GM23338 (cell line): ENCODE results near the gene CALHM5. TPM values are rescaled to one million over a fixed set of nuclear protein-coding genes. Genes with fewer than 3 reads are reported as not detected.

Experiments
- ATAC-seq: fragments of 200-7000 bp; cut with Tn5 transposase; 3 replicates; pipeline ENCODE4 v1.9.1; 2020
- DNase-seq: peaks from one replicate; pipeline ENCODE4 v3.0.0-alpha.2; 2015; ENCODE audit warnings: low spot score
- H2AFZ ChIP-seq: fragments of 200-600 bp; sonication (generic); 2 replicates; pipeline ENCODE4 v1.8.0; 2016; ENCODE audit warnings: antibody characterized with exemption, mild to moderate bottlenecking, moderate library complexity
- H3F3A ChIP-seq: fragments of 200-600 bp; sonication (generic); replicated peaks from 2 replicates; pipeline ENCODE4 v1.8.0; 2017; ENCODE audit warnings: antibody characterized with exemption, mixed run types, low read depth
- H3K27ac ChIP-seq: fragments of 200-600 bp; sonication (generic); 2 replicates; pipeline ENCODE4 v1.6.1; 2016; ENCODE audit warnings: low read depth
- H3K27me3 ChIP-seq: fragments of 200-600 bp; sonication (generic); 2 replicates; pipeline ENCODE4 v1.8.0; 2016; ENCODE audit warnings: mild to moderate bottlenecking, mixed run types, moderate library complexity; ENCODE audit not compliant: insufficient read depth
- H3K36me3 ChIP-seq: fragments of 200-600 bp; sonication (generic); 2 replicates; pipeline ENCODE4 v1.8.0; 2016; ENCODE audit warnings: mild to moderate bottlenecking; ENCODE audit not compliant: insufficient read depth
- H3K4me1 ChIP-seq: fragments of 200-600 bp; sonication (generic); 2 replicates; pipeline ENCODE4 v1.8.0; 2016; ENCODE audit warnings: mild to moderate bottlenecking, moderate library complexity; ENCODE audit not compliant: insufficient read depth
- H3K4me2 ChIP-seq: fragments of 200-600 bp; sonication (generic); 2 replicates; pipeline ENCODE4 v1.7.1; 2017; ENCODE audit warnings: mixed run types
- H3K4me3 ChIP-seq: fragments of 200-600 bp; sonication (generic); 2 replicates; pipeline ENCODE4 v1.6.1; 2016; ENCODE audit warnings: mixed run types
- H3K79me2 ChIP-seq: fragments of 200-600 bp; sonication (generic); replicated peaks from 2 replicates; pipeline ENCODE4 v1.8.0; 2017; ENCODE audit warnings: mild to moderate bottlenecking; ENCODE audit not compliant: insufficient read depth
- H3K9me2 ChIP-seq: fragments of 200-600 bp; sonication (generic); 2 replicates; pipeline ENCODE4 v1.8.0; 2017; ENCODE audit not compliant: insufficient read depth
- H4K20me1 ChIP-seq: fragments of 200-600 bp; sonication (generic); replicated peaks from 2 replicates; pipeline ENCODE4 v1.8.0; 2017; ENCODE audit warnings: mild to moderate bottlenecking; ENCODE audit not compliant: insufficient read depth
- H3K27ac Mint-ChIP-seq: 2 replicates; pipeline ENCODE4 v1.8.0; 2020; ENCODE audit warnings: inconsistent platforms, mild to moderate bottlenecking, moderate library complexity, mixed read lengths
- H3K27me3 Mint-ChIP-seq: 3 replicates; pipeline ENCODE4 v1.8.0; 2022; ENCODE audit warnings: low read depth, mild to moderate bottlenecking, moderate library complexity, mixed read lengths, inconsistent platforms; ENCODE audit not compliant: insufficient read depth, poor library complexity
- H3K36me3 Mint-ChIP-seq: 3 replicates; pipeline ENCODE4 v1.8.0; 2021; ENCODE audit warnings: low read depth, mild to moderate bottlenecking, inconsistent platforms, moderate library complexity, mixed read lengths
- H3K4me1 Mint-ChIP-seq: 3 replicates; pipeline ENCODE4 v1.8.0; 2020; ENCODE audit warnings: mild to moderate bottlenecking, inconsistent platforms, mixed read lengths
- H3K4me3 Mint-ChIP-seq: 3 replicates; pipeline ENCODE4 v1.8.0; 2021; ENCODE audit warnings: moderate library complexity, mild to moderate bottlenecking, inconsistent platforms, mixed read lengths
- H3K9me3 Mint-ChIP-seq: 3 replicates; pipeline ENCODE4 v1.8.0; 2020; ENCODE audit warnings: moderate library complexity, mild to moderate bottlenecking, inconsistent platforms, mixed read lengths
- CREB1 ChIP-seq: fragments of 250-450 bp; sonication (Bioruptor Pico); IDR thresholded peaks from 2 replicates; pipeline ENCODE4 v1.5.0; 2020; ENCODE audit warnings: low read depth, mild to moderate bottlenecking, moderate library complexity
- CTCF ChIP-seq, 2 experiments: fragments of 200-600 bp in 1 of 2; sonication (generic) in 1 of 2; conservative IDR thresholded peaks; 2 replicates each; pipeline versions ENCODE4 v1.5.1 to v1.6.1; 2016 to 2017; ENCODE audit warnings: antibody characterized with exemption in 2 of 2, low read depth in 2 of 2, mild to moderate bottlenecking in 2 of 2, moderate library complexity in 1 of 2
- EZH2 ChIP-seq: fragments of 200-600 bp; sonication (generic); IDR thresholded peaks from one replicate; pipeline ENCODE4 v1.8.0; 2017; ENCODE audit warnings: antibody characterized with exemption, mild to moderate bottlenecking, low read depth; ENCODE audit not compliant: unreplicated experiment
- JUNB ChIP-seq: IDR thresholded peaks from one replicate; pipeline ENCODE4 v1.6.1; 2016; ENCODE audit warnings: antibody characterized with exemption; ENCODE audit not compliant: unreplicated experiment
- POLR2AphosphoS5 ChIP-seq: IDR thresholded peaks from 2 replicates; pipeline ENCODE4 v1.6.1; 2016; ENCODE audit warnings: antibody characterized with exemption, low read depth
- REST ChIP-seq: IDR thresholded peaks from one replicate; pipeline ENCODE4 v1.6.1; 2018; ENCODE audit warnings: antibody characterized with exemption; ENCODE audit not compliant: unreplicated experiment
- ZNF114 ChIP-seq: fragments of 250-450 bp; sonication (Bioruptor Pico); IDR thresholded peaks from 2 replicates; pipeline ENCODE4 v1.5.0; 2020; ENCODE audit warnings: mild to moderate bottlenecking, moderate library complexity
- ZNF462 ChIP-seq: fragments of 250-450 bp; sonication (Bioruptor Pico); IDR thresholded peaks from 2 replicates; pipeline ENCODE4 v1.5.0; 2020; ENCODE audit warnings: mild to moderate bottlenecking, moderate library complexity
- polyA plus RNA-seq: library from polyadenylated mRNA; unstranded; fragments of >200 nt; fragmentation: Nextera tagmentation; extraction: Ambion mirVana; gene quantifications from 2 replicates; pipeline ENCODE4 v1.2.1, GENCODE V29; 2016
- total RNA-seq: library from RNA; depleted of rRNA; stranded (reverse); fragments of >200 nt; shearing (Covaris generic); gene quantifications from 2 replicates; pipeline ENCODE4 v1.2.3, GENCODE V29; 2014

CALHM5 gene
- total and polyA plus RNA-seq, 2 experiments from 2014 or later: 0.02 to 0.10 TPM

GRCh38 chr6:116542426-116542825 lies 31.0 kb downstream of the CALHM5 start:
- no peak for DNase-seq
- no peak overlapping the region for H3K4me2 ChIP-seq
- H3K36me3 Mint-ChIP-seq: no peaks in the 10 kb centered on the region

More at GRCh38 chr6:116542426-116542825, 31.0 kb downstream of the CALHM5 start:
- ATAC-seq: no peak
- H3K9me2 ChIP-seq: no peaks in the 10 kb centered on the region
- no peaks in the 10 kb centered on the region for H3K79me2 ChIP-seq
- Mint-ChIP-seq H3K9me3 (no peaks in the 10 kb centered on the region), H3K4me3 (no peak overlapping the region), H3K27ac (no peak overlapping the region), H3K27me3 (no peaks in the 10 kb centered on the region), H3K4me1 (peaks cover 6% of the 10 kb centered on the region; the same call in 2 of the 3 replicates)
- no peak overlapping the region for H2AFZ ChIP-seq
- no peaks in the 10 kb centered on the region for H3K27me3 ChIP-seq
- no peak for TF ChIP-seq JUNB
- no peak for TF ChIP-seq ZNF462 (CRISPR knock-in tag)
- no peak for TF ChIP-seq CTCF (conservative IDR thresholded peaks at IDR 0.05; ENCODE audit: low read depth in 2 of 2)
- TF ChIP-seq CREB1: no peak
- no peak for TF ChIP-seq ZNF114
- TF ChIP-seq EZH2: no peak
- TF ChIP-seq POLR2AphosphoS5: no peak
- no peak for TF ChIP-seq REST
- no peaks in the 10 kb centered on the region for H3F3A ChIP-seq
- no peak overlapping the region for H3K27ac ChIP-seq
- no peaks in the 10 kb centered on the region; the same call in 1 of the 2 replicates for H3K4me1 ChIP-seq
- H3K4me3 ChIP-seq: no peak overlapping the region
- H4K20me1 ChIP-seq: no peaks in the 10 kb centered on the region
- H3K36me3 ChIP-seq: no peaks in the 10 kb centered on the region
